ENCODE results near the gene CNTRL.
"Not testable (repeated sequence)": the region's sequence is repeated elsewhere in the genome, so short reads cannot be mapped to it uniquely, and the experiment has no call there.

CNTRL gene

DNA sequence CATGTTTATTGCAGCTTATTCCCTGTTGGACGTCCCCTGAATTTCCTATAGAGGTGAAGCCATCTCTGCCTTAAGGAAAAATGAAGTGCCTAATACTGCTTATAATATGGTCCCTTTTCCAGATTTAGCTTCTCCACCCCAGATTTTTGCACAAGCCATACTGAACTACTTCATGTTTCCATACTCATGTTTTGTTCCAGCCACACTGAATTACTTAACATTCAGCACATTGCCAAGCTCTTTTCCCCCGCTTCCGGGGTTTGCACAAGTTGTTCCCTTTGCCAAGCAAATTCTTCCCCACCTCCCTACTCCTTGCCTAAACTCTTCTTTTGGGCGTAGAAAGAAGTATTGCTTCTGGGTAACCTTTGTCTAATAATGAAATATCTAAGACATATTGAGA is 1.7 kb upstream of the CNTRL start:
- DNase-seq, result peak; percentile 61 to 71 (median 70)

- DNase-seq, result peak; percentile 47 to 55 (median 49)
These were observed 689 bp downstream of the CNTRL start for GRCh38 chr9:121075251-121076036.

DNA sequence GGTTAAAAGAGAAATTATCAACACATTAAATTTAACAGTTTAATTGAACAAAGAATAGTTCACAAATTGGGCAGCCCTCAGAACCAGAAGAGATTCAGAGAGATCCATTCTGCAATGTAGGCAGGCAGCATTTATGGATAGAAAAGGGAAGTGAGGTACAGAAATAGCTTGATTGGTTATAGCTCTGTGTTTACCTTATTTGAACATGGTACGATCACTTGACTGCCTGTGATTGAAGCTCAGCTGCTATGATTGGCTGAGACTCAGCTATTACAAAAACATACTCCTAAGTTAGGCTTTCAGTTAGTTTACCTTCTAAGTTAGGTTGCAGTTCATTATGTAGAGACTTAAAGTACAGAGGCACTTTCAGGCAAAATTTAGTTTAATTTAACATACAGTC is 7.3 kb downstream of the CNTRL start:
- DNase-seq, result no peak

- DNase-seq, result peak in 1 of 3 donors; percentile 42
These were observed 10.9 kb downstream of the CNTRL start for GRCh38 chr9:121085661-121086060.

- peak; percentile 22 to 45 (median 35) for DNase-seq
These were observed 13.8 kb downstream of the CNTRL start for GRCh38 chr9:121088576-121088975.

- not testable (repeated sequence) for DNase-seq
These were observed 16.0 kb downstream of the CNTRL start for GRCh38 chr9:121090743-121091142.

- DNase-seq, result no peak
These were observed 20.3 kb downstream of the CNTRL start for GRCh38 chr9:121095057-121095456.

DNA sequence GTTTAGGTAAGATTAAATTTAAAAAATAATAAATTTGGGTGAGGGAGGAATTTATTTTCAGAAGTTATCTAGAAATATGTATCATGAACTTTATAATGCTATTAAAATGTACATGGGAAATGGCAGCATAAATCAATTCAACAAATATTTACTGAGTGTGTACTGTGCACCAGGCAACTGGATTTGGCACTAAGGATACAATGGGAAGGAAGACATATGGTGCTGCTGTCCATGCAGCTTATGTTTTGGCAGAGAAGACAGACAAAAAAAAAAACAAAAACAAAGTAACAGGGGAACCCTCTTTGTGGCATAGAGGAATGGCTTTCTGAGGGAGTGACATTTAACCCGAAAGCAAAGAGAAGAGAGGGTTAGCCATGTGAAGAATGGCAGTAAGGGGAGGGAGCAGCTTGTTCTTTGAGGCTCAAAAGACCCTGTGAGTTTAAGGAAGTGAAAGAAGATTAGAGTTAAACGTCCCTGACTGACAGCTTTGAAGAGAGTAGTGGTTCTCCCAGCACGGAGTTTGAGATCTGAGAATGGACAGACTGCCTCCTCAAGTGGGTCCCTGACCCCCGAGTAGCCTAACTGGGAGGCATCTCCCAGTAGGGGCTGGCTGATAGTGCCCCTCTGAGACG is 23.9 kb downstream of the CNTRL start:
- DNase-seq, result no peak

DNA sequence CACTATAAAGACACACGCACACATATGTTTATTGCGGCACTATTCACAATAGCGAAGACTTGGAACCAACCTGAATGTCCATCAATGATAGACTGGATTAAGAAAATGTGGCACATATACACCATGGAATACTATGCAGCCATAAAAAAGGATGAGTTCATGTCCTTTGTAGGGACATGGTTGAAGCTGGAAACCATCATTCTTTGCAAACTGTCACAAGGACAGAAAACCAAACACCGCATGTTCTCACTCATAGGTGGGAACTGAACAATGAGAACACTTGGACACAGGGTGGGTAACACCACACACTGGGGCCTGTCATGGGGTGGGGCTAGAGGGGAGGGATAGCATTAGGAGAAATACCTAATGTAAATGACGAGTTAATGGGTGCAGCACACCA is 29.3 kb downstream of the CNTRL start:
- not testable (repeated sequence) for DNase-seq

- peak in 1 of 3 donors; percentile 13 for DNase-seq
These were observed 30.8 kb downstream of the CNTRL start for GRCh38 chr9:121105531-121105930.

GRCh38 chr9:121107029-121107428 is 32.3 kb downstream of the CNTRL start:
- no peak for DNase-seq

DNA sequence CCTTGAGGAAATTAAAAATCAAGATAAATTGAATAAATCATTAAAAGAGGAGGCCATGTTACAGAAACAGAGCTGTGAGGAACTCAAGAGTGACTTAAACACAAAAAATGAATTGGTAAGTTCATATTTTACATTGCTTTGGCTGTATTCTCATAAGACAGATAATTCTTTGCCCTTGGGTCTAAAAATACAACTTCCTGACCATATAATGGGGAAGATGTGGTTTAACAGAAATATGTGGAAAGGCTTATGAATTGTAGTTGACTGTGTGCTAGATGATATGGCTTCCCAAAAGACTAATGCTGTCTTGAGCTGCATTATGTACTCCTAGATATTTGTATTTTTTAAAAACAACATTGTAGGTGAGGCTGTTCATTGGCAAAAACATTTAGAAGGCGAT is 33.1 kb downstream of the CNTRL start:
- peak in 2 of 3 donors; percentile 2 to 44 for DNase-seq

DNA sequence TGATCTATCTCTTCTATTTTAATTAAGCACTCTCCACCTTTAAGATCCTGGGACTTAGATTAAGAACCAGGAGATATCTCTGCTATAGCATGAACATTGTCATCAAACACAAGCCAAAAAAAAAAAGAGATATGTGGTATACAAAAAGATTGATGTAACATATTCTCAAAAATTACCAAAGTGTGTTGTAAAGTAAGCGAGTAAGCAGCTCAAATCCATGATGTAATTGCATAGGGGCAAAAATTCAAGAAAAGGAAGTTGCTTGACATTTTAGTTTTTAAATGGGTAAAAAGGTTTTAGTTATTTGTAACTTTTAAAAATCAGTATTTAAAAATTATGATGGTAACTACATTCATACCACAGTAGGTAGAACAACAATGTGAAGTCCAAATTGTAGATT is 40.7 kb downstream of the CNTRL start:
- DNase-seq, result peak; percentile 28 to 69 (median 63)

- no peak for DNase-seq
These were observed 43.5 kb downstream of the CNTRL start for GRCh38 chr9:121118266-121118665.

- DNase-seq, result no peak
These were observed 45.6 kb downstream of the CNTRL start for GRCh38 chr9:121120386-121120785.

DNA sequence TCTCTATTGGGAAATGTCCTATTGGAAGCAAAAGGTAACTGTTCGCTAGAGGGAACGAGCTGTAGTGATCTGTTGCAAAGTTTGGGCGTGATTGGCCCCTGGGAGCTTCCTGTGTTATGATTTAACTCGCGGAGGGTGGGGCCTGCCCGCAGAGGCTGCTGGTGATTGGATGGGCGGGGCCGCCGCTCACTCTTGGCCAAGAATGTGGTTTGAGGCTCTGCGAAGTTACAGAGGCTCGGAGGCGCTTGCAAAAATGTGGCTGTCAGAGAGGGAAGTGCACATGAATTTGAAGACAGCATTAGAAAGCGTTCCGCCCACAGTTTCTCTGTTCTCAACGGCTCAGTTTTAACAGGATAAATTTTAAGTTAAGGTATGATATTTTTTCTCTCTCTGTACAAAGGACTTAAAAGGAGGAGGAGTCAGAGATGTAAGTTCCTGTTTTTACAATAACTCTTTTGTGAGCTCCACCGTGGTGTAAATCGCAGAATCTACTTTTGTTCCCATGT is 46.9 kb downstream of the CNTRL start:
- DNase-seq, result peak; percentile 96 to 97 (median 97)

DNA sequence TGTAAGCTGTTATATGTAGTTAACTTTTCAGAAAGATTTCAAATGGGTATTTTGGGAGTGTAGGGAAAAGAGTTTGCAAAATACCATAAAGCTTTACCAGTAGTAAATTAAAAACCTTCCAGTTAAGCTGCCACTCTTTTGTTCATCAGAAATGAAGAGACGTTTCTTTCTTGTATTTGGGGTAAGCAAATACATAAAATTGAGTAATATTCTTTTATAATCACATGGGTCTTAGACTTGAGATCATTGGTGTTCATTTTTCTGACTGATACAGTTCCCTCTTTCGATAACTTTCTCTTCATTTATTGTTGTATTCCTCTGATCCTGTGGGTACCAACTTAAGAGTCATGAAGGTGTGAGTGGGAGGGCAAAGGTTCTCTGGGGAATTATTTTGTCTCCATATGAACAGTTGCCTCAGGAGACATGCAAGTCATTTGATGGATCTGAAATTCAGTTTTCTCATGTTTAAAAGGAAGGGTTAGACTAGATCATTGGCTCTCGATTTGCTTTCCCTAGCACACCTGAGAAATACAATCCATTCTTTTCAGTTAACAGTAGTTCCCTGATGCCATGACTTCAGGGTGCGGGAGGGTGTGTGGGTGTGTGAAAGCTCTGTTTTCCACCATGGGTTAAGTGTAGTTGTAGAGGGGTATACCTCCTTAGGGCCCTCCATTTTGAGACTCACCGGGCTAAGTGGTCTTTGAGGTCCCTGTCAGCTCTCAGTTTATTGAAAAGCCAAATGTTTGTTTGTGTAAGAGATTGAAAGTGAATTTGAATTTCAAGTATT is 47.7 kb downstream of the CNTRL start:
- DNase-seq, result peak; percentile 7 to 57 (median 36)

- DNase-seq, result no peak
These were observed 49.2 kb downstream of the CNTRL start for GRCh38 chr9:121123816-121124535.

DNA sequence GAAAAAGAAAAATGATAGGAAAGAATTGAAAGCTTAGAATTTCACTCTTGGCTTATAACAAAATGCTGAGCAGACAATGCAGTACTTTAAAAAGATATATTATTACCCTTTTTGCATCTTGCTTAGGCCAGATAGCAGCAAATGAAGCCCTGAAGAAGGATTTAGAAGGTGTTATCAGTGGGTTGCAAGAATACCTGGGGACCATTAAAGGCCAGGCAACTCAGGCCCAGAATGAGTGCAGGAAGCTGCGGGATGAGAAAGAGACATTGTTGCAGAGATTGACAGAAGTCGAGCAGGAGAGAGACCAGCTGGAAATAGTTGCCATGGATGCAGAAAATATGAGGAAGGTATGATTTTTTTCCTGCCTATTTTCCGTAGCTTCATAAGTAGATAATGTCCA is 50.8 kb downstream of the CNTRL start:
- DNase-seq, result no peak

DNA sequence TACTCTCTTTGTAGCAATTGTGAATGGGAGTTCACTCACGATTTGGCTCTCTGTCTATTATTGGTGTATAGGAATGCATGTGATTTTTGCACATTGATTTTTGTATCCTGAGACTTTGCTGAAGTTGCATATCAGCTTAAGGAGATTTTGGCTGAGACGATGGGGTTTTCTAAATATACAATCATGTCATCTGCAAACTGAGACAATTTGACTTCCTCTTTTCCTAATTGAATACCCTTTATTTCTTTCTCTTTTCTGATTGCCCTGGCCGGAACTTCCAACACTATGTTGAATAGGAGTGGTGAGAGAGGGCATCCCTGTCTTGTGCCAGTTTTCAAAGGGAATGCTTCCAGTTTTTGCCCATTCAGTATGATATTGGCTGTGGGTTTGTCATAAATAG is 54.6 kb downstream of the CNTRL start:
- not testable (repeated sequence) for DNase-seq

DNA sequence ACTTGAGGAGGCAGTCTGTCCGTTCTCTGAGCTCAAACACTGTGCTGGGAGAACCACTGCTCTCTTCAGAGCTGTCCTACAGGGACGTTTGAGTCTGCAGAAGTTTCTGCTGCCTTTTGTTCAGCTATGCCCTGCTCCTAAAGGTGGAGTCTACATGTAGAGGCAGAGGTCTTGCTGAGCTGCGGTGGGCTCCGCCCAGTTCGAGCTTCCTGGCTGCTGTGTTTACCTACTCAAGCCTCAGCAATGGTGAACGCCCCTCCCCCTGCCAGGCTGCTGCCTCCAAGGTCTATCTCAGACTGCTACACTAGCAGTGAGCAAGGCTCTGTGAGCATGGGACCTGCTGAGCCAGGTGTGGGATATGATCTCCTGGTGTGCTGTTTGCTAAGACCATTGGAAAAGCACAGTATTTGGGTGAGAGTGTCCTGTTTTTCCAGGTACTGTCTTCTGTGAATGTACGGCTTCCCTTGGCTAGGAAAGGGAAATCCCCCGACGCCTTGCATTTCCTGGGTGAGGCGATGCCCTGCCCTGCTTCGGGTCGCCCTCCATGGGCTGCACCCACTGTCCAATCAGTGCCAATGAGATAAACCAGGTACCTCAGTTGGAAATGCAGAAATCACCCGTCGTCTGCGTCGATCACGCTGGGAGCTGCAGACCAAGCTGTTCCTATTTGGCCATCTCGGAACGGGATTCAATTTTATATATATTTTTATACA is 58.5 kb downstream of the CNTRL start:
- DNase-seq, result no peak

GRCh38 chr9:121135642-121136041 is 60.9 kb downstream of the CNTRL start:
- no peak for DNase-seq
